Endodermal cell (in vitro differentiated cells): ENCODE measurements around the gene CASP5. TPM values are rescaled to one million over a fixed set of nuclear protein-coding genes. Genes with fewer than 3 reads are reported as not detected.

Experiments used
- DNase-seq: peaks from one replicate; pipeline ENCODE4 v3.0.0-alpha.2; 2017
- H3K27ac ChIP-seq: 2 replicates; pipeline ENCODE4 v1.5.1; 2013; ENCODE audit warnings: mild to moderate bottlenecking, low read depth, low read length, moderate library complexity
- H3K27me3 ChIP-seq: 2 replicates; pipeline ENCODE4 v1.6.1; 2013; ENCODE audit warnings: mild to moderate bottlenecking, low read length, moderate library complexity; ENCODE audit not compliant: insufficient read depth, control insufficient read depth, poor library complexity, severe bottlenecking
- H3K36me3 ChIP-seq: 2 replicates; pipeline ENCODE4 v1.7.0; 2013; ENCODE audit warnings: mild to moderate bottlenecking, low read length, moderate library complexity; ENCODE audit not compliant: control insufficient read depth, insufficient read depth
- H3K4me1 ChIP-seq: one replicate; pipeline ENCODE4 v1.7.0; 2013; ENCODE audit warnings: low read length; ENCODE audit not compliant: control insufficient read depth, insufficient read depth
- H3K4me3 ChIP-seq: 2 replicates; pipeline ENCODE4 v1.5.1; 2013; ENCODE audit warnings: mild to moderate bottlenecking, low read length, moderate library complexity
- H3K9ac ChIP-seq: 2 replicates; pipeline ENCODE4 v1.6.1; 2013; ENCODE audit warnings: mild to moderate bottlenecking, low read length, moderate library complexity; ENCODE audit not compliant: poor library complexity, severe bottlenecking; ENCODE audit errors: extremely low read depth
- H3K9me3 ChIP-seq: 2 replicates; pipeline ENCODE4 v1.6.1; 2013; ENCODE audit warnings: mild to moderate bottlenecking, low read length, moderate library complexity; ENCODE audit not compliant: control insufficient read depth
- H3K27ac Mint-ChIP-seq: 2 replicates; pipeline ENCODE4 v1.8.0; 2020; ENCODE audit warnings: mixed read lengths
- H3K27me3 Mint-ChIP-seq: 2 replicates; pipeline ENCODE4 v1.8.0; 2021; ENCODE audit warnings: mild to moderate bottlenecking, mixed read lengths; ENCODE audit not compliant: insufficient read depth
- H3K36me3 Mint-ChIP-seq: 2 replicates; pipeline ENCODE4 v1.8.0; 2020; ENCODE audit warnings: low read depth, mixed read lengths
- H3K4me1 Mint-ChIP-seq: 2 replicates; pipeline ENCODE4 v1.8.0; 2020; ENCODE audit warnings: mixed read lengths
- H3K4me3 Mint-ChIP-seq: 2 replicates; pipeline ENCODE4 v1.8.0; 2020; ENCODE audit warnings: mild to moderate bottlenecking, moderate library complexity, mixed read lengths
- H3K9me3 Mint-ChIP-seq: 2 replicates; pipeline ENCODE4 v1.8.0; 2020; ENCODE audit warnings: mild to moderate bottlenecking, mixed read lengths
- CTCF ChIP-seq: fragments of 200-600 bp; sonication (generic); conservative IDR thresholded peaks from 2 replicates; pipeline ENCODE4 v1.5.0; 2021; ENCODE audit warnings: antibody characterized with exemption, mild to moderate bottlenecking
- WGBS, 2 experiments: methylation state at CpG; one replicate each; pipeline versions ENCODE4 v1.1.5 to v1.1.7; 2013; ENCODE audit warnings: missing lambda C conversion rate in 2 of 2, mixed read lengths in 1 of 2; ENCODE audit not compliant: insufficient coverage in 1 of 2, insufficient read length in 1 of 2; 5-methylcytosine and 5-hydroxymethylcytosine counted together
- total RNA-seq, 2 donors: library from RNA; stranded (reverse); fragmentation: NEBNext Ultra II Directional in 1 of 2; extraction: Animal tissue kit (Norgen Biotek cat#: 25700) in 1 of 2; gene quantifications; 2 replicates in 1 of 2; 3 replicates in 1 of 2; pipeline ENCODE4 v1.2.1, GENCODE V29; 2021

CASP5 gene
- total RNA-seq, 2 donors from 2014 or later: not detected

GRCh38 chr11:105033781-105034180, 10.8 kb upstream of the CASP5 start:
- H3K36me3 ChIP-seq: no peaks in the 10 kb centered on the region
- no peaks in the 10 kb centered on the region for H3K4me1 ChIP-seq
- no peak overlapping the region for H3K4me3 ChIP-seq
- H3K27me3 ChIP-seq: no peaks in the 10 kb centered on the region
- no peak for DNase-seq
- H3K4me1 Mint-ChIP-seq: no peaks in the 10 kb centered on the region
- WGBS, 2 experiments: 86 to 100% methylated on average over 1 of the region's 1 CpG
- H3K9me3 Mint-ChIP-seq: no peaks in the 10 kb centered on the region
- no peak overlapping the region for H3K27ac Mint-ChIP-seq
- no peaks in the 10 kb centered on the region for H3K9me3 ChIP-seq
- no peaks in the 10 kb centered on the region for H3K27me3 Mint-ChIP-seq
- no peak for TF ChIP-seq CTCF
- H3K27ac ChIP-seq: no peak overlapping the region
- no peaks in the 10 kb centered on the region for H3K36me3 Mint-ChIP-seq
- no peak overlapping the region for H3K4me3 Mint-ChIP-seq
- no peak overlapping the region for H3K9ac ChIP-seq

DNA sequence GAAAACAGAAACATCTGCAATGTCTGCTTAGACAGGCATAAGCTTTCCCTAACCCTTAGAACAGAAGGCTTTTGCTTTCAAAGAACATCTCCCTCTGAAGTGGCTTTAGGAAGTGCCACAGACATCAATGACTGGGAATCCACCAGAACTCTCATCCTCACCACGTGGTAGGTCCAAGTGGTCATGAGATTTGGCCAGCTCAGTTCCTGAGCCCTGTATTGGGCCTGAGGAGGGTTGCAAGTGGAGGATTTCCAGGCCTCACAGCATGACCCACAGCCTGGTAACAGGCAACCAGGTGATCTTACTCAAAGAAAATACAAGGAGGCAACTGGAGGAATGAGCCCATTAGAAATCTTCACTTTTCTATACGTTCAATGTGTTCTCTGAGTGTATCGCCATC, 10.4 kb upstream of the CASP5 start:
- no peak overlapping the region for H3K9ac ChIP-seq
- H3K36me3 ChIP-seq: no peaks in the 10 kb centered on the region
- no peaks in the 10 kb centered on the region for H3K9me3 Mint-ChIP-seq
- no peaks in the 10 kb centered on the region for H3K9me3 ChIP-seq
- no peaks in the 10 kb centered on the region for H3K27me3 Mint-ChIP-seq
- H3K4me1 ChIP-seq: no peaks in the 10 kb centered on the region
- H3K4me1 Mint-ChIP-seq: no peaks in the 10 kb centered on the region
- no peaks in the 10 kb centered on the region for H3K36me3 Mint-ChIP-seq
- no peaks in the 10 kb centered on the region for H3K27me3 ChIP-seq
- no peak overlapping the region for H3K4me3 ChIP-seq
- H3K27ac Mint-ChIP-seq: no peak overlapping the region
- DNase-seq: no peak
- no peak for TF ChIP-seq CTCF
- 97% methylated on average over 3 of the region's 3 CpGs; no CpG with 5 or more reads in 1 of the 2 experiments for WGBS, 2 experiments
- no peak overlapping the region for H3K4me3 Mint-ChIP-seq
- H3K27ac ChIP-seq: no peak overlapping the region

GRCh38 chr11:105032495-105032894, 9.5 kb upstream of the CASP5 start:
- Mint-ChIP-seq H3K36me3 (no peaks in the 10 kb centered on the region), H3K9me3 (no peaks in the 10 kb centered on the region), H3K27ac (no peak overlapping the region), H3K4me3 (no peak overlapping the region), H3K27me3 (no peaks in the 10 kb centered on the region), H3K4me1 (no peaks in the 10 kb centered on the region)
- 89 to 100% methylated on average over 2 of the region's 2 CpGs for WGBS, 2 experiments
- TF ChIP-seq CTCF: no peak
- Histone ChIP-seq H3K4me3 (no peak overlapping the region), H3K27me3 (no peaks in the 10 kb centered on the region), H3K27ac (no peak overlapping the region), H3K9me3 (no peaks in the 10 kb centered on the region), H3K4me1 (no peaks in the 10 kb centered on the region), H3K9ac (no peak overlapping the region), H3K36me3 (no peaks in the 10 kb centered on the region)
- DNase-seq: no peak
